Neuronal stem cell (in vitro differentiated cells): ENCODE data around the gene PAK6.
A peak's percentile ranks its signal among the peaks of the same experiment; 100 is the strongest.

Source experiments
- DNase-seq: peaks from one replicate; pipeline ENCODE4 v3.0.0-alpha.2; 2013; ENCODE audit warnings: low spot score
- H2AFZ ChIP-seq: one replicate; pipeline ENCODE4 v1.6.1; 2013; ENCODE audit warnings: mild to moderate bottlenecking, low read length, inconsistent platforms
- H2AK5ac ChIP-seq: 2 replicates; pipeline ENCODE4 v1.6.1; 2013; ENCODE audit warnings: low read depth, mild to moderate bottlenecking, inconsistent platforms, low read length, moderate library complexity, mixed read lengths
- H2BK120ac ChIP-seq: 2 replicates; pipeline ENCODE4 v1.6.1; 2013; ENCODE audit warnings: low read depth, mild to moderate bottlenecking, inconsistent platforms, low read length, moderate library complexity, mixed read lengths
- H2BK12ac ChIP-seq: one replicate; pipeline ENCODE4 v1.6.1; 2013; ENCODE audit warnings: low read length, inconsistent platforms
- H2BK15ac ChIP-seq: 2 replicates; pipeline ENCODE4 v1.6.1; 2013; ENCODE audit warnings: mild to moderate bottlenecking, low read length, inconsistent platforms, mixed read lengths
- H2BK5ac ChIP-seq: one replicate; pipeline ENCODE4 v1.6.1; 2013; ENCODE audit warnings: inconsistent platforms, mild to moderate bottlenecking, low read length, moderate library complexity
- H3K14ac ChIP-seq: one replicate; pipeline ENCODE4 v1.6.1; 2013; ENCODE audit warnings: low read length, inconsistent platforms
- H3K18ac ChIP-seq: 2 replicates; pipeline ENCODE4 v1.6.1; 2013; ENCODE audit warnings: low read length, inconsistent platforms
- H3K23ac ChIP-seq: 2 replicates; pipeline ENCODE4 v1.6.1; 2013; ENCODE audit warnings: low read depth, mild to moderate bottlenecking, mixed read lengths, low read length, inconsistent platforms; ENCODE audit not compliant: poor library complexity
- H3K27ac ChIP-seq: replicated peaks from 3 replicates; pipeline ENCODE4 v1.5.1; 2013; ENCODE audit warnings: low read length, inconsistent platforms
- H3K27me3 ChIP-seq, 3 experiments: 2 replicates each; pipeline ENCODE4 v1.6.1; 2013; ENCODE audit warnings: low read length in 3 of 3, mild to moderate bottlenecking in 2 of 3, inconsistent platforms in 1 of 3, low read depth in 1 of 3, mixed read lengths in 1 of 3, moderate library complexity in 1 of 3; ENCODE audit not compliant: control insufficient read depth in 3 of 3, insufficient read depth in 3 of 3
- H3K36me3 ChIP-seq, 2 donors: replicated peaks in 1 of 2; 2 replicates each; pipeline ENCODE4 v1.6.1; 2013; ENCODE audit warnings: low read length in 2 of 2; ENCODE audit not compliant: control insufficient read depth in 2 of 2, insufficient read depth in 2 of 2
- H3K4ac ChIP-seq: 2 replicates; pipeline ENCODE4 v1.6.1; 2013; ENCODE audit warnings: inconsistent platforms, mild to moderate bottlenecking, low read length, moderate library complexity
- H3K4me1 ChIP-seq, 2 donors: 1 replicate in 1 of 2; 2 replicates in 1 of 2; pipeline ENCODE4 v1.6.1; 2013; ENCODE audit warnings: low read length in 2 of 2, low read depth in 1 of 2; ENCODE audit not compliant: control insufficient read depth in 2 of 2, insufficient read depth in 1 of 2
- H3K4me2 ChIP-seq: one replicate; pipeline ENCODE4 v1.6.1; 2013; ENCODE audit warnings: mild to moderate bottlenecking, low read length, inconsistent platforms; ENCODE audit not compliant: insufficient read depth, poor library complexity, severe bottlenecking
- H3K4me3 ChIP-seq, 2 donors: 2 replicates each; pipeline ENCODE4 v1.5.1; 2013; ENCODE audit warnings: low read length in 2 of 2, mild to moderate bottlenecking in 2 of 2, inconsistent platforms in 1 of 2, moderate library complexity in 1 of 2
- H3K79me1 ChIP-seq: one replicate; pipeline ENCODE4 v1.6.1; 2013; ENCODE audit warnings: low read depth, mild to moderate bottlenecking, inconsistent platforms, low read length, moderate library complexity
- H3K9ac ChIP-seq: one replicate; pipeline ENCODE4 v1.6.1; 2013; ENCODE audit warnings: mild to moderate bottlenecking, low read depth, low read length, inconsistent platforms; ENCODE audit not compliant: poor library complexity
- H3K9me3 ChIP-seq, 2 donors: replicated peaks in 1 of 2; 2 replicates each; pipeline versions ENCODE3 to v1.6.1; 2013; ENCODE audit warnings: low read length in 2 of 2, mild to moderate bottlenecking in 2 of 2, inconsistent platforms in 1 of 2, low read depth in 1 of 2, mixed read lengths in 1 of 2, moderate library complexity in 1 of 2; ENCODE audit not compliant: control insufficient read depth in 2 of 2, insufficient read depth in 1 of 2
- H4K8ac ChIP-seq: one replicate; pipeline ENCODE4 v1.6.1; 2013; ENCODE audit warnings: low read depth, mild to moderate bottlenecking, inconsistent platforms, low read length, moderate library complexity
- H4K91ac ChIP-seq: one replicate; pipeline ENCODE4 v1.6.1; 2013; ENCODE audit warnings: low read length, low read depth, mild to moderate bottlenecking, inconsistent platforms; ENCODE audit not compliant: poor library complexity
- WGBS, 2 donors: extraction: QIAGEN DNeasy Blood & Tissue Kit; methylation state at CpG; one replicate each; pipeline ENCODE4 v1.1.7; 2013; ENCODE audit warnings: missing lambda C conversion rate in 2 of 2, mixed read lengths in 1 of 2; ENCODE audit not compliant: insufficient read length in 2 of 2, insufficient replicate concordance in 1 of 2; ENCODE audit errors: extremely low coverage in 2 of 2; 5-methylcytosine and 5-hydroxymethylcytosine counted together

Gene PAK6

GRCh38 chr15:40244961-40245523 lies 6.2 kb downstream of the PAK6 start:
- peak overlapping the region; percentile 71 for H2AFZ ChIP-seq
- no peak overlapping the region for H3K4ac ChIP-seq
- H3K27ac ChIP-seq, result no peak overlapping the region
- H3K4me2 ChIP-seq, result no peak overlapping the region
- no peaks in the 10 kb centered on the region for H3K9me3 ChIP-seq
- H2BK5ac ChIP-seq, result no peak overlapping the region
- no peak overlapping the region for H3K14ac ChIP-seq
- no peak for DNase-seq
- peak overlapping the region; percentile 20 for H2AK5ac ChIP-seq
- no peak overlapping the region for H3K4me3 ChIP-seq
- H3K4me1 ChIP-seq, result peaks cover 1 to 3% of the 10 kb centered on the region in 2 donors
- peaks cover 0 to 40% (median 4%) of the 10 kb centered on the region in 3 experiments for H3K27me3 ChIP-seq
- H3K36me3 ChIP-seq, result no peaks in the 10 kb centered on the region
- H3K23ac ChIP-seq, result no peak overlapping the region
- H3K9ac ChIP-seq, result no peak overlapping the region
- no peak overlapping the region for H2BK12ac ChIP-seq
- no peak overlapping the region for H4K91ac ChIP-seq
- H4K8ac ChIP-seq, result no peak overlapping the region
- H2BK120ac ChIP-seq, result no peak overlapping the region
- H2BK15ac ChIP-seq, result no peak overlapping the region
- no peaks in the 10 kb centered on the region for H3K79me1 ChIP-seq
- no peak overlapping the region for H3K18ac ChIP-seq
- WGBS, 2 donors, result no CpG with 5 or more reads among the region's 5 CpGs

- no peaks in the 10 kb centered on the region for H3K36me3 ChIP-seq
- H3K23ac ChIP-seq, result no peak overlapping the region
- H4K91ac ChIP-seq, result no peak overlapping the region
- H3K27me3 ChIP-seq, result peaks cover 0 to 34% (median 8%) of the 10 kb centered on the region in 3 experiments
- no peak overlapping the region for H3K9ac ChIP-seq
- no peak overlapping the region for H3K27ac ChIP-seq
- H3K4me1 ChIP-seq, result peaks cover 3% of the 10 kb centered on the region in 2 donors
- WGBS, 2 donors, result no CpG with 5 or more reads among the region's 9 CpGs
- peak overlapping the region; percentile 71 for H2AFZ ChIP-seq
- no peak overlapping the region for H4K8ac ChIP-seq
- H3K4ac ChIP-seq, result no peak overlapping the region
- no peaks in the 10 kb centered on the region for H3K9me3 ChIP-seq
- H2BK120ac ChIP-seq, result no peak overlapping the region
- H3K14ac ChIP-seq, result no peak overlapping the region
- H2BK5ac ChIP-seq, result no peak overlapping the region
- H3K79me1 ChIP-seq, result no peaks in the 10 kb centered on the region
- no peak overlapping the region for H3K4me3 ChIP-seq
- peak overlapping the region; percentile 20 for H2AK5ac ChIP-seq
- peak overlapping the region; percentile 25 for H3K18ac ChIP-seq
- H3K4me2 ChIP-seq, result no peak overlapping the region
- no peak overlapping the region for H2BK12ac ChIP-seq
- no peak overlapping the region for H2BK15ac ChIP-seq
- no peak for DNase-seq
Measured at GRCh38 chr15:40245666-40246450, 7.0 kb downstream of the PAK6 start.

DNA sequence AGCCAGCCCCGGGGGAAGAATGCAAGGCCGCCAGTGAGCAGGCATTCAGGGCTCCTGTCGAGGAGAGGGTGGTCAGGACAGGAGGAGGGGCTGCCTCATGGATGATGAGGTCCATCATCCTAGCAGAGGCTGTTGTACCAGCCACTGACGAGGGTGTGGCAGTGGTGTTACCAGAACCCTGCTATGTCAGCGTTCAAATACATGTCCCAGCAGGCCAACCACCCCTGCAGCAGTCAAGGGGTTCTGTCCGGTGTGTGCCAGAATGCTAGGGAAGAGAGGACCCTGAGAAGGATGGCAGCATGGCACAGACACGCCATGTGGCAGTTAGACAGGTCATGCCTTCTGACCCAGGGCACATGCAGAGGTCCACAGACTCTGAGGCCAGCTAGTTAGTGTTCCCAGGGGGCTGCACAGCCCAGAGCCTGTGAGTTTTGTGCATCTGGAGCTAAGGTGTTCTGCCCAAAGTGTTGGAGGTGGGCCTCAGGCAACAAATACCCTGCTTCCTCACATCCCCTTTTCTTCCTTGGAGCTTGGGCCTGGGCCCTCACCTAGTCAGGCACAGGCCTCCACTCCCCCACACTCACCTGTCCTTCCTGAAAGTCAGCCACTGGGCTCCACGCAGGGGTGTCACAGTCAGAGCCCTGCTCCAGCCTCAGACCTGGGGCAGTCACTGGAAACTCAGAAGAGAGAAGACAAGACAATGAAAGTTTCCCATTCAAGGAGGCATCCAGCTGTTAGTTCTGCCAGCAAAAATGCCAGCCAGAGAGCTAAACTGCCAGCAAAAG lies 7.8 kb downstream of the PAK6 start:
- H3K23ac ChIP-seq, result no peak overlapping the region
- H3K79me1 ChIP-seq, result no peaks in the 10 kb centered on the region
- peak overlapping the region; percentile 6 for H2AK5ac ChIP-seq
- no peaks in the 10 kb centered on the region for H3K9me3 ChIP-seq
- H3K27me3 ChIP-seq, result peaks cover 3 to 37% (median 15%) of the 10 kb centered on the region in 3 experiments
- H3K4me1 ChIP-seq, result peaks cover 5 to 10% of the 10 kb centered on the region in 2 donors
- no peak overlapping the region for H2AFZ ChIP-seq
- peak overlapping the region; percentile 41 for H3K18ac ChIP-seq
- no peak overlapping the region for H2BK12ac ChIP-seq
- H3K9ac ChIP-seq, result no peak overlapping the region
- H4K8ac ChIP-seq, result no peak overlapping the region
- no peak overlapping the region for H2BK5ac ChIP-seq
- no peak overlapping the region for H2BK15ac ChIP-seq
- H3K4me3 ChIP-seq, result peak overlapping the region in 1 of 2 donors; percentile 47
- WGBS, 2 donors, result no CpG with 5 or more reads among the region's 8 CpGs
- no peak overlapping the region for H3K27ac ChIP-seq
- no peak overlapping the region for H3K4ac ChIP-seq
- no peaks in the 10 kb centered on the region for H3K36me3 ChIP-seq
- no peak for DNase-seq
- no peak overlapping the region for H2BK120ac ChIP-seq
- H3K14ac ChIP-seq, result no peak overlapping the region
- H4K91ac ChIP-seq, result no peak overlapping the region
- no peak overlapping the region for H3K4me2 ChIP-seq
